ENCODE data around the gene DENND2A. TPM values are rescaled to one million over a fixed set of nuclear protein-coding genes. Genes with fewer than 3 reads are reported as not detected.

The DENND2A gene
- total RNA-seq, 1 donor from 2014 or later = 10.8 TPM

- Histone ChIP-seq H3K27ac (replicated peaks) (no peak overlapping the region), H3K36me3 (no peaks in the 10 kb centered on the region), H3K4me1 (peaks cover 52% of the 10 kb centered on the region), H3K4me3 (no peak overlapping the region), H3K27me3 (ENCODE audit: low read depth) (no peaks in the 10 kb centered on the region), H3K9me3 (replicated peaks) (no peaks in the 10 kb centered on the region)
- no peak for DNase-seq
- intact Hi-C loops (cut with micrococcal nuclease) = no loop called here
- no peak for TF ChIP-seq CTCF (IDR thresholded peaks at IDR 0.05; ENCODE audit: borderline replicate concordance)
These were observed 23.5 kb downstream of the DENND2A start for GRCh38 chr7:140617081-140617480.

- Histone ChIP-seq H3K9me3 (replicated peaks) (no peaks in the 10 kb centered on the region), H3K27ac (replicated peaks) (no peak overlapping the region), H3K4me3 (no peak overlapping the region), H3K36me3 (no peaks in the 10 kb centered on the region), H3K27me3 (ENCODE audit: low read depth) (no peaks in the 10 kb centered on the region), H3K4me1 (peaks cover 54% of the 10 kb centered on the region)
- intact Hi-C loops (cut with micrococcal nuclease) = no loop called here
- no peak for DNase-seq
- no peak for TF ChIP-seq CTCF (IDR thresholded peaks at IDR 0.05; ENCODE audit: borderline replicate concordance)
These were observed 24.3 kb downstream of the DENND2A start for GRCh38 chr7:140616328-140616727.

GRCh38 chr7:140611641-140612040 lies 29.0 kb downstream of the DENND2A start:
- H3K27me3 ChIP-seq (ENCODE audit: low read depth) = no peaks in the 10 kb centered on the region
- no peak for DNase-seq
- H3K36me3 ChIP-seq = no peaks in the 10 kb centered on the region
- intact Hi-C loops (cut with micrococcal nuclease) = no loop called here
- no peak for TF ChIP-seq CTCF (IDR thresholded peaks at IDR 0.05; ENCODE audit: borderline replicate concordance)
- peaks cover 66% of the 10 kb centered on the region for H3K4me1 ChIP-seq
- peak overlapping the region; percentile 78 for H3K27ac ChIP-seq (replicated peaks)
- no peaks in the 10 kb centered on the region for H3K9me3 ChIP-seq (replicated peaks)
- no peak overlapping the region for H3K4me3 ChIP-seq

- no peaks in the 10 kb centered on the region for H3K27me3 ChIP-seq (ENCODE audit: low read depth)
- no peak overlapping the region for H3K4me3 ChIP-seq
- no peak for DNase-seq
- H3K9me3 ChIP-seq (replicated peaks) = no peaks in the 10 kb centered on the region
- H3K36me3 ChIP-seq = no peaks in the 10 kb centered on the region
- peak overlapping the region; percentile 78 for H3K27ac ChIP-seq (replicated peaks)
- peaks cover 75% of the 10 kb centered on the region for H3K4me1 ChIP-seq
- TF ChIP-seq CTCF (IDR thresholded peaks at IDR 0.05; ENCODE audit: borderline replicate concordance) = no peak
- intact Hi-C loops (cut with micrococcal nuclease) = no loop called here
These were observed 30.1 kb downstream of the DENND2A start for GRCh38 chr7:140610204-140611165.

- no peak for DNase-seq
- intact Hi-C loops (cut with micrococcal nuclease) = no loop called here
- no peak for TF ChIP-seq CTCF (IDR thresholded peaks at IDR 0.05; ENCODE audit: borderline replicate concordance)
- Histone ChIP-seq H3K27ac (replicated peaks) (peak overlapping the region; percentile 78), H3K4me3 (no peak overlapping the region), H3K36me3 (no peaks in the 10 kb centered on the region), H3K4me1 (peaks cover 80% of the 10 kb centered on the region), H3K9me3 (replicated peaks) (no peaks in the 10 kb centered on the region), H3K27me3 (ENCODE audit: low read depth) (no peaks in the 10 kb centered on the region)
These were observed 31.0 kb downstream of the DENND2A start for GRCh38 chr7:140609646-140610045.

Measured in left ventricle myocardium inferior (tissue), 1 donor.